Ramos (cell line): ENCODE data around the gene ARMH4.
"Not testable (repeated sequence)": the region's sequence is repeated elsewhere in the genome, so short reads cannot be mapped to it uniquely, and the experiment has no call there.

Experiments used
- in situ Hi-C: fragments of 300-500 bp; cut with MboI; formaldehyde crosslinking; loops from one replicate; pipeline ENCODE4 v1.14.3; 2022; ENCODE audit warnings: low sequenced_read_pairs; ENCODE audit not compliant: unreplicated experiment

ARMH4 gene

DNA sequence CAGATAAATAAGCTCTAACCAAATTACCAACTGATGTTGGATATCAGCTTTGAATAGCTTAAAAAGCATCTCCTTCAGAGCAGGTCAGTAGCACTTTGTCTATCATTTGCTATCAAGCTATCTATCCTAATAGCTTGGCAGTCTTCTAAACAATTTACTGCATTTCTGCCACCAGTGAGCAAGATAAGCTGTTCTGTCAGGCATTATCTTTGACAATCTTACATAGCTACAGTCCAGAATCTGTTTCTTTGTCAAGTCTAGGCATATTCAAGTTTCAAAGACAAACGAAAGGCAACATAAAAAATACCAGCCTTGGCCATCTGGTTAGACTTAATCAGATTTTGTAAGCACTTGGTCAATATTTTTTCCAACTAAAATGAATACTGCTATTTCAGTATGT lies 5.6 kb downstream of the ARMH4 start:
- in situ Hi-C loops, result no loop called here

DNA sequence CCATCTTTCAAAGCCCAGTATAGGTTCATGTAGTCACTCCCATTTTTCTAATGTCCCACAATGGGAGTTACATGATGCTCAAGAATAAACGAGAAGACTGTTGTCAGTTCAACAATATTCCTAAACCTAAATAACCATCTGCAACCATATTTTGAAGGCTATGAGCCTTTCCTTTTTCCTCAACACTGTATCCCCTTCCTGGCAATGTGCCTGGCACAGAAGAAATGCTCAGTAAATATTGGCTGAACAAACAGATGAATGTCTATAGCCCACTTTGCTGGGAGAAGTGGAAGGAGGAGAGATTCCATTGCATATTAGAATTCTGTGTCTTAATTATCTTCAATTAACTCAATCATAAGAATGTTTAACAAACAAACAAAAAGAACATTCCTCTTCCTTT lies 6.1 kb downstream of the ARMH4 start:
- in situ Hi-C loops, result no loop called here

DNA sequence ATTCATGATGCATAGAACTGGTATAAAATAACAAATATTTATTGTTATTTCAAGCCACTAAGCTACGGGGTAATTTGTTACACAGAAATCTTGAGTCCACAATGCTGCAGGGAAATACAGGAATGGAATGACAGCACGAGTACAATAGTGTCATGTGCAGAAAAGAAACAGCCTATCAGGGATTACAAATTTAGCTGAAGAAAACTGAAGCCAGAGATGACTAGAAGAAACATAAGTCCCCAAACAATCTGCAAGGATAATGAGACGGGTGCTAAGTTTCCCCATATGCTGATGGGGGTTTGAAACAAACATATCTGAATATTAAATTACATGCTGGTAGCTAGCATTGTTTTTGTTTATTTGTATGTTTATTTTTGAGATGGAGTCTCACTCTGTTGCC lies 8.9 kb downstream of the ARMH4 start:
- in situ Hi-C loops, result no loop called here

DNA sequence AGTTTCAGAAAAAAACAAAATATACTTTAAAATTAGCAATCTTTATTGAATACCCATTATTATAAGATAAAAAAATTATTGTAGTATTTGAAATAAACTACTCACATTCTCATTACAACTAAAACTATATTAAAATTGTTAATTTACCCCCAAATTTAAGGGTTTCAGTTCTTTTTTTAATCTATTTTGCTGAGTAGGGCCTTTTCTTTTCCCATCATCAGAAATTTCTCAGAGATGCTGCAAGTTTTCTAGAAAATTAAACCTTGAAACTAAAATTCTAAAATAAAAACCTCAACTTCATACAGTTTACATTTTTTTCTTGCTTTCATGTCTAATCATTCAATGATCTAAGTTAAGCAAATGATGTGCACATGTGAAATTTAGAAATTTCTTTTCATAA lies 10.1 kb downstream of the ARMH4 start:
- in situ Hi-C loops, result no loop called here

DNA sequence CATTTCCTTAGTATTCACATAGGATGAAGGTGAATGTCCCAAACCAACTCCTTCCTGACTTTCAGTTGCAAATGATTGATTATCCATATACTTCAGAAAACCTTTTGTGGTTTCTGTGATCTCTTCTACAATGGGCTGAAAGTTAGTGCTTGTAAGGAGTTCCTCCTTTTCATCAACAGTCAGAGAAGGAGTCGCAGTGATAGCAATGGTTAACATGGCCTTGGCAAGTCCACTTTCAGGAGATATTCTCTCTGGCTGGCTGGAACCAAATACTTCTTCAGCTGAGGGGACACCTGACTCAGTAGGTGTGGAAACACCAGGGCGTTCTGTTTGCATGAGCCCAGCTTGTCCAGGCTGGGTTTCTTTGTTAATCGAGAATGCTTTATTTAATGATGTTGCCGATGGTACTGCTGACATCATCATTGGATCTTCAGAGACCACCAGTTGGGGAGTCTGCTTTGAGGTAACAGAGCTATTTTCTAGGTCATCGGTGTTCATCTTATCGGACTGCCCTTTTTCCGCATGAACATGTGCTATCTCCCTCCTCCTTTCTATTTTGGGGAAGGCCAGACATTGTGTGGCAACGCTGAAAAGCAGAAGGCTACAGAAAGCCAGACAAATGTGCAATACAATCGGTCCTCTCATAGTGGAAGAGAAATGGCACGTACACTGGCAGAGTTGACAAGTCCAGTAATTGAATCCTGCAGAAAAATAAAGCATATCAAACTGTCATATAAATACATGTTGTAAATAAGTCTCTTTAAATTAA lies 13.1 kb downstream of the ARMH4 start:
- in situ Hi-C loops, result no loop called here

DNA sequence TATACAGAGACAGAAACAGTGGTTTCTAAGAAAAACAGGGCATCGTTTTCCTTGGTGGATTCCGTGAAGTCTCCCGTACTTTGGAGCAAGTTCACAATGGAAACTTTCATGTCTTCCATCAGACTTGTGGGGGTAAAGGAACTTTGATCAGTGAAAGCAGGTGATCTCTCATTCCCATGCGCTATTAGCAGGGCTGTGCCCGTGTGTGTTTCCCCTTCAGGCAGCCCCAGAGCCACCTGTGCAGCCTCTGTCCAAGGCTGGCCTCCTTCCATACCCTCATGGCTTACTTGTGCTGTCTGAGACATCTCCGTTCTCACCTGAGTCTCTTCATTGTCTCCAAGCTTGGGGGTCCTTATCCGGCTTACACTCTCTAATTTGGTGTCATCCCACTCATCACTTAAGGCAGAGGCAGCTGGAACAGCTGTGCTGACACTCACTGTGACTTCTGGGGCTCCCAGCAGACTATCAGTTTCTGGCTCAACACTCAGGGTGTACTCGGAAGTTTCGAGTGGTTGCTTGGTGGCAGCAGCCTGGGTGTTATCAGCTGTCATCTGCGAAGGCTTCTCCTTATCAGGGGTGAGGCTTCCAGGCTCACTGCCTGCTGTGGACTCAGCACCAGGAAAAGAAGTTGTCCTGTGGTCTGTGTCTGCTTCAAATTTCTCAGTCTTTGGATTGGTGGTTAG lies 13.8 kb downstream of the ARMH4 start:
- in situ Hi-C loops, result no loop called here

DNA sequence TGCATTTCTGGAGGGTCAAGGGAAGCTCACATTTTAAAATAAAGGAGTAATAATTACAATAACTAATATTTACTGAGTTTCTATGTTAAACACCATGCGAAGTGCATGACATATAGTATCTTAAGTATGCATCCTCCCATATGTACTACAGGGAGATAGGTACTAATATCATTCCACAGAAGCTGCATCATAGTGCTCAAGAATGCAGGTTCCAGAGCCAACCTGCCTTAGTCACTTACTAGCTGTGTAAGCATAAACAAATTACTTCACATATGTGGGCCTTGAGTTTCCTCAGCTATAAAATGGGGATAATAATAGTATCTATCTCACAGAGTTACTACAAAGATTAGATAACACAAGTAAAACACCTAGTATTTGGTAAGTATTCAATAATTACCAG lies 18.3 kb downstream of the ARMH4 start:
- in situ Hi-C loops, result no loop called here

DNA sequence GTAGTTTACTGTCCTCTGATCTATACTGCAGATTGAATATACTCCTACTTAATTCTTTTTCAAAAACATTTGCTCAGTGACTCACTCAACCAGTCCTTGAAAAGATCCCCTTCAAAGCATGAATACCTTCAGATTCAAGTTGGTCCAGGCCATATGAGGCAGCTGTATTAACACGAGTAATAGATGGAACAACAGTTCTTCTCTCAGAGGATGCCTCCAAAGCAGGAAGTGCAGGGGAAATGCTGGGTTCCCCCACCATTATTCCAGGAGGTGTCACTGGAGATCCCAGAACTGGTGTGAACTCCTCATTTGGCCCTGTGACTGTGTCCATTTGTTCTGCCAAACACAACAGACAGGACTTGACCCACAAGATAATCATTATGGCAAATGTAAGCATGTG lies 20.6 kb downstream of the ARMH4 start:
- in situ Hi-C loops, result no loop called here

DNA sequence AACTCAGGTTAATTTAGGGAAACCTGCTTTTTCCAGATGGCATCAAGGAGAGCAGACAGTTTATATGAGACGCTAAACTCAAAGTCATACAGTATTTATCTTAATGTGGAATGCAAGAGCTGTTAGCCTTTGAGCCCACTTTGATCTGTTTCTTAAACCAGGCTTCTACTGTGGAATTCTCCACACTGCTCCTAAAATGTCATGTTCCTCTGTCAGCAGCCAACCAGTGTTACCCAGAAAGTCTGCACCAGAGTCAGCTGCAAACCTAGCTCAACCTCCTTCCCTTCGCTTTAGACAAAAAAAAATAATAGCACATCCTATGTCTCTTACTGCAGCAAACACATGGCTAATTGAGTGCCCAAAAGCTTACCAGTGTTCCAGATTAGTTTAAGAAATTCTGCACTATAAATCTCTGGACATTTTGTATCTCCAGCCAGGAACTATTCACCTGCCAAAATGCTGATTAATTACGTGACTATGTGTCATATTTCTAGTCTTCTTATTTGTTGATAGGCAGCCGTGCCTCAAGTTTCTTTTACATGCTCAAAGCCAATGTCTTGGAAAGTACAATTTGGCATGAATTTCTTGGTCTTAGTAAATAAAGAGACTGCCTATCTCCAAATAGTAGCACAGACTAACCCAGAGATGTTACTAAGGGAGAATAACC lies 21.8 kb downstream of the ARMH4 start:
- in situ Hi-C loops, result no loop called here

DNA sequence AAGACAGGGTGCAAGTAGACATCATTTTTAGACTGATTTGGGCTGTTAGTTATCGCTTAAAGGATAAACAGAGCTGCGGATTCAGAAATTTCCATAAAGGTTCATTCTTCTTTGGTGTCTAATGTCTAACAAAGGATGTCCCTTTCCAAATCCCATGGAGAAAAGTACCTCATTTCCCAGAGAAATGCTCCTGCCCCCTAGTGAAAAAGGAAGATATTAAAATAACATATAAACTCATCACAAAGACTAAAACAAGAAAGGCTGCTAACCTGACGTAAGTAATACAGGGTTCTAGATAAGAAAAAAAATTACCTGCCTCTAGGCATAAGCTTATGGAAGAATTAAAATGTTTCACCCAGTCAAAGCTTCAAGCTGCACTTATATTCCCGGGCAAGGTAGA lies 22.8 kb downstream of the ARMH4 start:
- in situ Hi-C loops, result no loop called here

DNA sequence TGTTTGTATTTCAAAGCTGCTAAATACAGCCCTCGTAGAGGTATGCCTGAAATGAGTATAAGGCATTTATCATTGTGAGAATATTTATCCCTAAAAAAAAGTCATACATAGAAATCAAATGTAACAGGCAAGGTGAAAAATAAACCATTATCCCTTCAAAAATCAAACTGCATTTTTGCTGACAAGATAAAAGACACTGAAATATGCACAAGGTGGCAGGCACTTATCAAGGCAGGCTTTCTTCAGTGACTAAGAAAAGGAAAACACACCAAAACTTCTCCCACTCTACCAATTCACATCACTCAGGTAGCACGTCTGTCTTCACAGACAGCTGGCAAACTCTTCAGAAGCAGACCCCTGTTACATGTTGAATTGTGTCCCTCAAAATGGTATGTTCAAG lies 23.6 kb downstream of the ARMH4 start:
- in situ Hi-C loops, result no loop called here

DNA sequence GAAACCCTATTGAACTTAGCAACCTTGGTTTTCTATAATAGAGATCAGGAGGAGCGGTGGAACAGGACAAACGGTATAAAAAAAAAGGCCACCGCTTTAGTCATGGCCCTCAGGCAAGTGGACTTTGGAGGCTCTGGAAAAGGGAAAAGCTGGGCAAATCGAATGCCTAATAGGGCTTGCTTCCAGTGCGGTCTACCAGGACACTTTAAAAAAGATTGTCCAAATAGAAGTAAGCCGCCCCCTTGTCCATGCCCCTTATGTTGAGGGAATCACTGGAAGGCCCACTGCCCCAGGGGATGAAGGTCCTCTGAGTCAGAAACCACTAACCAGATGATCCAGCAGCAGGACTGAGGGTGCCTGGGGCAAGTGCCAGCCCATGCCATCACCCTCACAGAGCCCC lies 29.5 kb downstream of the ARMH4 start:
- in situ Hi-C loops, result not testable (repeated sequence)

DNA sequence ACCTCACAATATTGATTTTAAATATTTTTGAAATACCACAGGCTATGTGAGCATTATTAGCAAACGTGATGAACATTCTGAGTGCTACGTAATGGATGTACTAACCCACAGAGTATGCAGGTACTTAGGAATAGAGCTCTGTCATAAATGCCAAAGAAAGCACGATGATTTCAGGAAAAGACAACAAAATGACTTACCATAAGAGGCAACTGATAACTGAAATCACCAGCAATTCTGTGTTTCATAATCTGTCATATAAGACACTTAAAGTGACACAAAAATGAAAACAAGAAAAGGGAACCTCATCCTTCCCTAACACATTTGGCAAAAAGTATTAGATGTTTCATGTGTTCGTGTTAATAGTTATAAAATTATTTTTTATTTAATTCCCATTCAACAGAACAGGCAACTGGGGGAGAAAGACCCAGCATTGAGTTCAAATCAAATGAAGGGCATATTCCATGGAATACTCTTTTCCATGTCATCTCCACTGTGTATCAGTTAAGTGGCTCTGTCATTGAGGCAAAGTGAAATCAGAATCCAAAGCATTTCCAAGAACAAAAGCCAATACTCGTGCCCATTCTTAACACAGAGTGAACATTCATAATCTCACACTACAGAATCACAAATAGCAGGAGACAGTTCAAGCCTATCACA lies 30.4 kb downstream of the ARMH4 start:
- in situ Hi-C loops, result no loop called here

DNA sequence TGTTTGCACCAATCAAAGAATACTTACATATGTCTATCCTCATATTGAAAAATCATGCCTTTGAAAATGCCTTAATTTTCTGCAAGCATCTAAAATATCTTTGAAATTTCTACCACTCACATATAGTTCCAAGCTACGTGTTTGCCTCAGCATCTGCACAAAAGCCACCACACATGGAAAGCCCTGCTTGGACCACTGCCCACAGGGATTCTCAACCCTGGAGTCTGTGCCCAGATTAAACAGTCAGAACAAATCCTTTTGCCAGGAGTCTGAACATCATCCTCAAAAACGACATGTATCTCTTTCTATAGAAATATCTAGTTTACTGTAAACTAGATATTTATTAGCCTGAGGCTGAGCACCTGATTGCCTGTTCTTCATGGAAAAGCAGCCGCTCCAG lies 32.6 kb downstream of the ARMH4 start:
- in situ Hi-C loops, result no loop called here

DNA sequence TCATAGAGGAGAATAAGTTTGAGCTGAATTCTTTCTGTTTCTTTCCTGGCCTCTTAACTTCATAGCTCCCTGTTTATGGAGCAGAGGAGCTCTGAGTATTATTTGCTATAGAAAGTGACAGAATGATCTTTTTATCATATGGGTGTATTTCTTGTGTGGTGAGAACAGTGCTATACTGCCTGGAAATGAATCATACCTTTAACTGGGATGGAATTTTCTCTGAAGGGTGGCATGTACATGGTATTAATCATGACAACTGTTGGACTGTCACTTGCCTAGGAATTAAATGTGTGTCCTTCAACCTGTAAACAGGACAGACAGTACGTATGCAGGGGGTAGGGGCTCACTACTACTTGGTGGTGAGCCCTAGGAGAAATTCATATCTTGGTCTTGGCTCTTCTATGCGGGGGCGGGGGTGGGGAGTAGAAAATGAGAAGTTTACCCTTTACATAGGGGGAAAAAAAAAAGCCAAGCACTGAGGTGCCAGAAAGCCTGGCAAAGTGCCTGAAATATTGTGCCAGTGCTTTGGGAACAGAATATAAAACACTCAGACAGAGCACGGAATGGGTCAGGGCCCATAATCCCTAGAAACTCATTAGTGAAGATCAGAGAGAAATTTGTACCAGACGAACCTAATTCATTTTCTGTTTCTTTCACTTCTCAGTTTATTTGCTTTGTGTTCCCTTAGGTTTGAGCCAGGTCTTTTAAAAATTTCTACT lies 33.8 kb downstream of the ARMH4 start:
- in situ Hi-C loops, result no loop called here

DNA sequence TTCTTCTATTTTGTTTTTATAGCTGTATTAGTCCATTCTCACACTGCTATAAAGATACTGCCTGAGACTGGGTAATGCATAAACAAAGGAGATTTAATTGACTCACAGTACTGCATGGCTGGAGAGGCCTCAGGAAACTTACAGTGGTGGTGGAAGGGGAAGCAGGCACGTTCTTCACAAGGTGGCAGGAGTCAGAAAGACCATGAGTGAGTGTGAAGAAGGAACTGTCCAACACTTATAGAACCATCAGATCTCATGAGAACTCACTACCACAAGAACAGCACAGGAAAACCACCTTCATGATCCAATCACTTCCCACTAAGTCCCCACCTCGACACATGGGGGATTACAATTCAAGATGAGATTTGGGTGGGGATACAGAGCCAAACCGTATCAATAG lies 42.3 kb downstream of the ARMH4 start:
- in situ Hi-C loops, result no loop called here

DNA sequence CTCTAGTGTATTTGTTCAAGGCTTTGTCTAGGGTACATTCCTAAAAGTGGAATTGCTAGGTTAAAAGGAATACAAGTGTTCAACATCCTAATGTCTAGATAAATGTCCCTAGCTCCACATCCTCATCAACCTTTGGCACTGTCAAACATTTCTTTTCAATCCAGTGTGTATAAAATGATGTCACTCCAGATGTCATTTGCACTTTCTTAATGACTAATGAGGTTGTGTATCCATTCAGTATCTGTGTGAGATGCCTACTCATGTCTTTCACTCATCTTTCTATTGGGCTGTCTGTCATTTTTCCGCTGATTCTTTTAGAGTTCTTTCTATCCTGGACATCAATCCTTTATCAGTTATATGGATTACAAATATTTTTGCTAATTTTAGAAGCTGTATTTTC lies 43.3 kb downstream of the ARMH4 start:
- in situ Hi-C loops, result no loop called here

DNA sequence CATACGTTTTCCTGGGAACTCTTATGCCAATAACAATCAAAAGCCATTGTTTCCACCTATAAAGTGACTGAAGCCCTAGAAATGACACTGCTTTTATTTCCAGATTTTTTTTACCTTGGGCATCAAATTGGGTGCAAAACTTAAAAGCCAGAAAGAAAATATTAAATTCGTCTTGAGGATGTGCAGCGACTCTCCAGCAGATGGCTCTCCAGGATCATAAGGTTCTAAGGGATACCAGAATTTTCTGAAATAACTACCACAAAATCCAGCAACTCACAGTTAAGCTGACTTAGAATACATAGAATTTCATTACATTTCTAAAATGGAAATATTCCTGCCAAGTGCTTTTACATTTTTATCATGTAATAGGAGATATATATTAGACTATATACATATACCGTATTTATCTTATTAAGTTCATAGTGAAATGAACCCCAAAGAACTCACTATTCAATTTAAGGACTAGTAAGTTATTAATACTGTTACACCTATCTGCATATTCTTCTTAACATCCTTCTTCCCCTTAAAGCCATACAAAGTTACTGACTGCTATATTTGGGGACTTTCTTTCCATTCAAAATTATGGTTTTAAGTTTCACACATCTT lies 44.0 kb downstream of the ARMH4 start:
- in situ Hi-C loops, result no loop called here

DNA sequence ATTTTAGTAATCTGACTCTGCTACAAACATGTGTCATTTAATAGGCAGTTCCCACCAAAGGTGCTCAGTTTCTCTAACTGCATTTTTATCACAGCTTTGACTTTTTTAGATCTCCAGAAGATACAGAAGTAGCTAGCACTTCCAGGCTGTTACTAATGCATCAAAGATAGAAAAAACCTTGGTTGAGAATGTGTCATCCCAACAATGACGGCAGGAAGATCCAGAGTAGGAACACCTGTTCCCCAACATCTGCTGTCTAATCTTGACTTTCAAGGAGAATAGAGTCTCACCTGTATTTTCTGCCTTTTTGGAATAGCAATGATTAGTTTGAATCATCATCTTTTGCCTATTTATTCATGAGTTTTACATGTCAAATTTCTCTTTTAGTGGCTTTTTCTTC lies 45.0 kb downstream of the ARMH4 start:
- in situ Hi-C loops, result no loop called here

DNA sequence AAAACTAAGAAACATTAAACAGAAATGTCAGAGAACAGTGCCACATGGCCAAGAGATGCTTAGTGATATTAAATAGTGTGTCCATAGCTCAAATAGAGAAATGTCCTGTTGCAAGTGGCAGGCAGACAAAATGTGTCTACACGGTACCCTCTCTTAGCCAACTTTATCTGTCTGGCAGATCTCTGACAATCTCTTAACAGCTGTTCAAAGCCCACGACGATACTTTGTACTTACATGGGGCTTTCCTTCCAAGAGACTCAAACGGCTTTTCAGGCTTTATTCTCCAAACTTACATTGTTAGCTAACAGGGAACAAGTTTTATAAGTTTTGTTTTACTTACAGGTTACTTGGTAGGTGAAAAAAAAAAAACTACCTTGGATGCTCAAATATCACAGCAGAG lies 45.6 kb downstream of the ARMH4 start:
- in situ Hi-C loops, result no loop called here
